Measurements from ENCODE around the gene HAVCR2. TPM values are rescaled to one million over a fixed set of nuclear protein-coding genes. Genes with fewer than 3 reads are reported as not detected.

The HAVCR2 gene
- total and polyA plus RNA-seq, 9 donors = 1.5 to 4.3 (median 2.1) TPM

DNA sequence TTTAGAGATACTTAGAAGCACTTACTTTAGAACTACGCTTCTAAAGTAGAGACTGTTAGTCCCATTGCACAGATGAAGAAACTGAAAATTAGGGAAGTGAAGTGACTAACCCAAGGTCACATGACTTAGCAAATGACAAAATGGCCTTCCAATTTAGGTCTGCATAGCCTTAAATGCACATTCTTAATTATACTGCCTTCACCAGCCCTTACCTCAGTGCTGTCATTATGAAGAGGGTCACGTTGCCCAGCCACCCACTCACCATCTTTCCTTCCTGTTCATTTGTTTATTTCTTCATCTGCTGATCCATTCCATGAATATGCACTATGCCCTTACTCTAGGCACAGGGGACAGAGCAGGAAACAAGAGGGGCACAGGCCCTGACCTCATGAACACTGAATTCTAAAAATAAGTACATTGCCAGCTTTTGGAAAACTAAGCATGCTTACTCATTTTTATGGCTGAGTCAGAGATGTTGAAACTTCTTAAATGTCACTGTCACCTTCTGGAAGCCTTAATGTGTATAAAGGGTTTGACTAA, 8.6 kb downstream of the HAVCR2 start:
- WGBS (ENCODE audit: insufficient coverage) = 38% methylated on average over 1 of the region's 2 CpGs
- Histone ChIP-seq H3K4me1 (ENCODE audit: control insufficient read depth, insufficient read depth, low read length) (no peaks in the 10 kb centered on the region), H3K27me3 (ENCODE audit: control insufficient read depth, insufficient read depth, low read length) (no peaks in the 10 kb centered on the region), H3K36me3 (ENCODE audit: control insufficient read depth, insufficient read depth, low read length) (no peaks in the 10 kb centered on the region), H3K4me3 (ENCODE audit: low read length) (no peak overlapping the region), H3K27ac (ENCODE audit: low read length) (no peak overlapping the region), H3K9me3 (replicated peaks; ENCODE audit: control insufficient read depth, low read depth, low read length) (no peaks in the 10 kb centered on the region)
- no peak for DNase-seq

DNA sequence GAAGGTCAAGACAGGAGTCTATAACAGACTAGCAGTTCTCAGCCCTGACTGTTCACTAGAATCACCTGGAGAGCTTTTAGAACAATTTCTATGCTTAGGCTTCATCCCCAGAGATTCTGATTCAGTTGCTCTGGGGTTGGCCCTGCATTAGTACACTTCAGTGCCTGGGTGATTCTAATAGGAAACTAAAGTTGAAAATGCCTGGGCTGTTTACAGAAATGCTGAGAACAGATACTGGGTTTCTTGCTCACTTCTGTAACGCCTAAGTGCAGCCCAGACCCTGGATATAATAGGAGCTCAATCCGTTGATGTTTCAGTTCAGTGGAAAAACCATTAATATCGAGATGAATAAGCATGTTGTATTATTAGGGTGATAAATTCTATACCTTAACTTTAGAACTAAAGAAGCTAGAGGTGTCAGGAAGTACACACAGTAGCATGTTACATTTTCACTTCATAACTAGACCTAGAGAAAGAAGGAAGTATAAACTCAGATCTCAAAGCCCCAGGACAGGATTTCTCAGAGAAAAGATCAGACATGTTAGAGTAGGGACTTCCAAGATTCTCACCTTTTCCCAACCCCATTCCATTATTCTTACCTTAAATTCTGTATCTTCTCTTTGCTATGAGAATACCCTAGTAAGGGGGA, 20.4 kb downstream of the HAVCR2 start:
- WGBS (ENCODE audit: insufficient coverage) = 80% methylated on average over 1 of the region's 3 CpGs
- Histone ChIP-seq H3K9me3 (replicated peaks; ENCODE audit: control insufficient read depth, low read depth, low read length) (no peaks in the 10 kb centered on the region), H3K36me3 (ENCODE audit: control insufficient read depth, insufficient read depth, low read length) (no peaks in the 10 kb centered on the region), H3K4me1 (ENCODE audit: control insufficient read depth, insufficient read depth, low read length) (no peaks in the 10 kb centered on the region), H3K4me3 (ENCODE audit: low read length) (no peak overlapping the region), H3K27me3 (ENCODE audit: control insufficient read depth, insufficient read depth, low read length) (no peaks in the 10 kb centered on the region), H3K27ac (ENCODE audit: low read length) (no peak overlapping the region)
- DNase-seq = no peak

DNA sequence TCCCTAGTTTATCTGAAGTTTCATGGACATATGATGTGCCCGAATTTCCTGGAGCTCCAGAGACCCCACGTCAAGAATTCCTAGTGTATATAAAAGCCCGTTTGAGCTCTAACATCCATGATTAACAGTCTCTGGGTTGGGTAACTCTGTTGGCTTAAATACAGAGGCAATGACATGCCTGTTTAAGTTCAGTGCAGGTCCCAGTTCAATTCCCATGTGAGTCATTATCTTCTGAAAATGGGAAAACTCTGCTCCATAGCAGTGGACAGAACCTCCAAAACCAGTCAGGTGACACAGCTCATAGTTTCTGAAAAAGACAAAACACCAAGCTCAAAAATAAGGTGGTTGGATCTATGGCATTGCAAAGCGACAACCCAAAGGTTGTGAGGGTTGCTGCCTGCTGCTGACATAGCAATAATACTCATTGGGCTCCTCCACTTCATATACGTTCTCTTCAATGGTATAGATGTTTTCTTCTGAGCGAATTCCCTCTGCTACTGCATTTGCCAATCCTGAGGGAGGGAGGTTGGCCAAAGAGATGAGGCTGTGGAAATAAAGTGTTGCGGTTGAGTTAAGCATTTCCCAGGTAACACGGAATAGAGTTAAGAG, 22.0 kb downstream of the HAVCR2 start:
- no peak for DNase-seq
- no peaks in the 10 kb centered on the region for H3K36me3 ChIP-seq (ENCODE audit: control insufficient read depth, insufficient read depth, low read length)
- H3K4me3 ChIP-seq (ENCODE audit: low read length) = no peak overlapping the region
- no CpG with 5 or more reads among the region's 8 CpGs for WGBS (ENCODE audit: insufficient coverage)
- no peaks in the 10 kb centered on the region for H3K27me3 ChIP-seq (ENCODE audit: control insufficient read depth, insufficient read depth, low read length)
- no peaks in the 10 kb centered on the region for H3K4me1 ChIP-seq (ENCODE audit: control insufficient read depth, insufficient read depth, low read length)
- H3K9me3 ChIP-seq (replicated peaks; ENCODE audit: control insufficient read depth, low read depth, low read length) = no peaks in the 10 kb centered on the region
- H3K27ac ChIP-seq (ENCODE audit: low read length) = no peak overlapping the region

- no peaks in the 10 kb centered on the region for H3K9me3 ChIP-seq (replicated peaks; ENCODE audit: control insufficient read depth, low read depth, low read length)
- no peak for DNase-seq
- 100% methylated on average over 1 of the region's 4 CpGs for WGBS (ENCODE audit: insufficient coverage)
- no peaks in the 10 kb centered on the region for H3K36me3 ChIP-seq (ENCODE audit: control insufficient read depth, insufficient read depth, low read length)
- H3K4me3 ChIP-seq (ENCODE audit: low read length) = no peak overlapping the region
- H3K27me3 ChIP-seq (ENCODE audit: control insufficient read depth, insufficient read depth, low read length) = no peaks in the 10 kb centered on the region
- H3K27ac ChIP-seq (ENCODE audit: low read length) = no peak overlapping the region
- H3K4me1 ChIP-seq (ENCODE audit: control insufficient read depth, insufficient read depth, low read length) = no peaks in the 10 kb centered on the region
Measured at GRCh38 chr5:157085930-157086329, 22.9 kb downstream of the HAVCR2 start.

GRCh38 chr5:157080286-157080685, 28.6 kb downstream of the HAVCR2 start:
- no peaks in the 10 kb centered on the region for H3K27me3 ChIP-seq (ENCODE audit: control insufficient read depth, insufficient read depth, low read length)
- no peaks in the 10 kb centered on the region for H3K9me3 ChIP-seq (replicated peaks; ENCODE audit: control insufficient read depth, low read depth, low read length)
- no peak for DNase-seq
- H3K4me3 ChIP-seq (ENCODE audit: low read length) = no peak overlapping the region
- no CpG with 5 or more reads among the region's 2 CpGs for WGBS (ENCODE audit: insufficient coverage)
- no peak overlapping the region for H3K27ac ChIP-seq (ENCODE audit: low read length)
- H3K36me3 ChIP-seq (ENCODE audit: control insufficient read depth, insufficient read depth, low read length) = no peaks in the 10 kb centered on the region
- H3K4me1 ChIP-seq (ENCODE audit: control insufficient read depth, insufficient read depth, low read length) = no peaks in the 10 kb centered on the region

- Histone ChIP-seq H3K9me3 (replicated peaks; ENCODE audit: control insufficient read depth, low read depth, low read length) (no peaks in the 10 kb centered on the region), H3K27me3 (ENCODE audit: control insufficient read depth, insufficient read depth, low read length) (no peaks in the 10 kb centered on the region), H3K4me3 (ENCODE audit: low read length) (no peak overlapping the region), H3K4me1 (ENCODE audit: control insufficient read depth, insufficient read depth, low read length) (no peaks in the 10 kb centered on the region), H3K27ac (ENCODE audit: low read length) (no peak overlapping the region), H3K36me3 (ENCODE audit: control insufficient read depth, insufficient read depth, low read length) (no peaks in the 10 kb centered on the region)
- DNase-seq = no peak
- whole genome bisulfite sequencing (ENCODE audit: insufficient coverage) = 70% methylated on average over 2 of the region's 4 CpGs
Measured at GRCh38 chr5:157076558-157076957, 32.3 kb downstream of the HAVCR2 start.

- Histone ChIP-seq H3K4me1 (ENCODE audit: control insufficient read depth, insufficient read depth, low read length) (no peaks in the 10 kb centered on the region), H3K27ac (ENCODE audit: low read length) (no peak overlapping the region), H3K9me3 (replicated peaks; ENCODE audit: control insufficient read depth, low read depth, low read length) (no peaks in the 10 kb centered on the region), H3K4me3 (ENCODE audit: low read length) (no peak overlapping the region), H3K27me3 (ENCODE audit: control insufficient read depth, insufficient read depth, low read length) (no peaks in the 10 kb centered on the region), H3K36me3 (ENCODE audit: control insufficient read depth, insufficient read depth, low read length) (no peaks in the 10 kb centered on the region)
- no CpG with 5 or more reads among the region's 3 CpGs for WGBS (ENCODE audit: insufficient coverage)
- no peak for DNase-seq
Measured at GRCh38 chr5:157072508-157072907, 36.3 kb downstream of the HAVCR2 start.

DNA sequence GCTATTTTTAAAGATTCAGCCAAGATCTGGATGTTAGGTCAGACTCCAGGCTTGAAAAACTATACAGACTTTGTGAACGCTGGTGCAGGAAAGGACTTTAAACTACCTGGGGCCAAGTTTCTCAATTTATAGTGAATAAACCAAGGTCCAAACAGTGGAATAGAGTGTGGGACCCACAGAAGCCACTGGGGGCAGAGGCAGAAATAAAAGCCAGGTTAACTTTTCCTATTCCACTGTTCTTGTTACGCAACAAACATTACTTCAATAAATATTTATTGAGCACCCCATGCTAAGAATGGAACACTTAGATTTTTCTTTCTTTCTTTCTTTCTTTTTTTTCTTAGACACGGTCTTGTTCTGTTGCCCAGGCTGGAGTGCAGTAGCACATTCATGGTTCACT, 38.9 kb downstream of the HAVCR2 start:
- H3K9me3 ChIP-seq (replicated peaks; ENCODE audit: control insufficient read depth, low read depth, low read length) = no peaks in the 10 kb centered on the region
- H3K4me1 ChIP-seq (ENCODE audit: control insufficient read depth, insufficient read depth, low read length) = no peaks in the 10 kb centered on the region
- no peak overlapping the region for H3K4me3 ChIP-seq (ENCODE audit: low read length)
- no peaks in the 10 kb centered on the region for H3K36me3 ChIP-seq (ENCODE audit: control insufficient read depth, insufficient read depth, low read length)
- 57% methylated on average over 1 of the region's 3 CpGs for WGBS (ENCODE audit: insufficient coverage)
- no peak overlapping the region for H3K27ac ChIP-seq (ENCODE audit: low read length)
- no peak for DNase-seq
- H3K27me3 ChIP-seq (ENCODE audit: control insufficient read depth, insufficient read depth, low read length) = no peaks in the 10 kb centered on the region

GRCh38 chr5:157068785-157069184, 40.1 kb downstream of the HAVCR2 start:
- Histone ChIP-seq H3K36me3 (ENCODE audit: control insufficient read depth, insufficient read depth, low read length) (no peaks in the 10 kb centered on the region), H3K27ac (ENCODE audit: low read length) (no peak overlapping the region), H3K9me3 (replicated peaks; ENCODE audit: control insufficient read depth, low read depth, low read length) (no peaks in the 10 kb centered on the region), H3K4me1 (ENCODE audit: control insufficient read depth, insufficient read depth, low read length) (no peaks in the 10 kb centered on the region), H3K4me3 (ENCODE audit: low read length) (no peak overlapping the region), H3K27me3 (ENCODE audit: control insufficient read depth, insufficient read depth, low read length) (no peaks in the 10 kb centered on the region)
- WGBS (ENCODE audit: insufficient coverage) = 84% methylated on average over 5 of the region's 5 CpGs
- no peak for DNase-seq

GRCh38 chr5:157068339-157068738, 40.5 kb downstream of the HAVCR2 start:
- DNase-seq = no peak

More at GRCh38 chr5:157068339-157068738, 40.5 kb downstream of the HAVCR2 start:
- WGBS (ENCODE audit: insufficient coverage) = 93% methylated on average over 5 of the region's 5 CpGs
- Histone ChIP-seq H3K27ac (ENCODE audit: low read length) (no peak overlapping the region), H3K9me3 (replicated peaks; ENCODE audit: control insufficient read depth, low read depth, low read length) (no peaks in the 10 kb centered on the region), H3K36me3 (ENCODE audit: control insufficient read depth, insufficient read depth, low read length) (no peaks in the 10 kb centered on the region), H3K27me3 (ENCODE audit: control insufficient read depth, insufficient read depth, low read length) (no peaks in the 10 kb centered on the region), H3K4me3 (ENCODE audit: low read length) (no peak overlapping the region), H3K4me1 (ENCODE audit: control insufficient read depth, insufficient read depth, low read length) (no peaks in the 10 kb centered on the region)

Data from muscle of leg (tissue), 11 donors.